Stimulated activated CD4-positive, alpha-beta T cell treated with anti-CD3 and anti-CD28 coated beads, Interleukin-15, amount 100 ng/mL, for 48 hours (primary cell): ENCODE data around the gene SEC61A1.

Experiments used
- DNase-seq, 2 donors: peaks; one replicate each; pipeline ENCODE4 v3.0.0-alpha.2; 2020; ENCODE audit warnings: low read depth in 2 of 2

SEC61A1 gene

GRCh38 chr3:128051837-128052594, at the start of gene SEC61A1:
Gene SEC61A1 (plus strand): TSS chr3:128052437. CDS start chr3:128052553, 116 bp downstream.
- DNase-seq = peak; percentile 89 to 94

DNA sequence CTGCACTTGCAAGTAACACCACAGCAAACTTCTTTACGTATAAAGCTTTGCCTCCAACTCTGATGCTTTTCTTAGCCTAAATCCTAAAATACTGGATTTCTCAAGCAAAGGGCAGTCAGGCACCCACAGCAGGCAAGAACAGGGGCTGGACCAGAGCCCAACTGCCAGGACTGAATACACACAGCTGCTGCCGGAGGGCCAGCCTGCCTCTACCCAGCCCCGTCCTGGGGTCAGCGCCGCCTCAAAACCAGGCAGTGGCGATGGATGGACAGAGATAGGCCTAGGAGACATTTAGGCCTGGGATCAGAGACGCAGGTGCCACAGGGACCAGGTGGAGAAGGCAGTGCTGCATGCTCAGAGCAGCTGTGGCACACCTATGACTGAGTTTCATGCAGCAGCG, 47.6 kb upstream of the SEC61A1 start:
- DNase-seq = no peak

DNA sequence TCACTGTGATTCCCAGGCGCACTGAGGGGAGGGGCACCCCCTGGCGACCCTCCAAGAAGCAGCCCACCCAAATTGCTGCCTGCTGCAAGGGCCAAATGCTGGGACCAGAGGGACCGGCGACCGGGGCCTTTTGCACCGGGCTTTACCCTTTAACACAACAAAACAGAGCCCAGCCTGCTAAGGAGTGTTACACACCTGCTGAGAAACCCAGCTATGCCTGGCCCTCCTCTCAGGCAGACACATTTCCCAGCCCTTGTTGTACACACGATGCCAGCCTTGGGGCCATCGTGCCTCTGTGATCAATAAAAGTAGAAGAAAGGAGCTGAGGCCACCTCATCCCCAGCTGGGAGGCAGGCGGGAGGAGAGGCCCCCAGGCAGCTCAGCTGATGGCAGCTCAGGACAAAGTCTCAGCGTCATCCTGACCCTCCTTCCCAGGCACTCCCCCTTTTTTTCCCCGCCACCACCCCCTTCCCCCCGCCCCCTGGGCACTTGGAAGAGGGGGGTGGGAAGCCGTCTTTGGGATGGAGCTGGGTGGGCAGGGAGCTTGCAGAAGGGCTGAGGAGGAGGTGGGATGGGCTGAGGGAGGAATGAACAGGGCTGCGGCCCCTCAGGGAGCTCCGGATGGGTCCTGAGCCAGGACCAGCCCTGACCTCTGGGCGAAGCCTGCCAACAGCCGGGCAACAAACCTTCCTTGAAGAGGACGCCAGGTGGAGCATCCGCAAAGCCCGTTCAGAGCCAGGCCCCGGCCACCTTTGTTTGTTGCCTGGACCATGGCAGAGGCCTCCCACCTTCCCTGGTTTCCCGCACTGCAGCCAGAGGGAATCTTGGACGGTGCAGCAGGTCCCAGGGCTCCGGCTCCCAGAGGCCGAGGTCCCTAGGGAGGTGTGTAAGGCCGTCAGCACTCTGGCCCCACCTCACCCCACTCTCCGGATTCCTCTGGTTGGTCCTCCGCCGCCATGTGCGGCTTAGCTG, 45.9 kb upstream of the SEC61A1 start:
- DNase-seq = no peak

GRCh38 chr3:128007033-128007424, 45.2 kb upstream of the SEC61A1 start:
- no peak for DNase-seq

- DNase-seq = no peak
Observed at GRCh38 chr3:128009952-128010846, 42.0 kb upstream of the SEC61A1 start.

DNA sequence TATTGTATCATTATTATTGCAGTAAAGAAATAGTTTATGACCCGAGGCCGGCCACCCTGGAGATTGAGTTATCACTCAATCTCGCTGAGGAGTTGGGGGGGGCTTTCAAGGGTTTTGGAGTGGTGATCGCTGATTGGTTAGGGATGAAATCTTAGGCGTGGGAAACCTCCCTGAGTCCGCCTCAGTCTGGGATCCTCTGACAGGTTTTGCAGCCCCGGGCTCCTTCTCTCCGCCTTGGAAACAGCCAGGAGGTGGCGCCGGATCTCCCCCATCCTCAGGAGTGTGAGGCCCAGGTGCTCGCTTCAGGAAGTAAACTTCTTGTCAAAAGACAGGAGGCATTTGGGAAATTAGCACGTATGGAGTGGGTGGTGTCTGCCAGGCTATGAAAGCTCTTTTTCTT, 41.1 kb upstream of the SEC61A1 start:
- no peak for DNase-seq

DNA sequence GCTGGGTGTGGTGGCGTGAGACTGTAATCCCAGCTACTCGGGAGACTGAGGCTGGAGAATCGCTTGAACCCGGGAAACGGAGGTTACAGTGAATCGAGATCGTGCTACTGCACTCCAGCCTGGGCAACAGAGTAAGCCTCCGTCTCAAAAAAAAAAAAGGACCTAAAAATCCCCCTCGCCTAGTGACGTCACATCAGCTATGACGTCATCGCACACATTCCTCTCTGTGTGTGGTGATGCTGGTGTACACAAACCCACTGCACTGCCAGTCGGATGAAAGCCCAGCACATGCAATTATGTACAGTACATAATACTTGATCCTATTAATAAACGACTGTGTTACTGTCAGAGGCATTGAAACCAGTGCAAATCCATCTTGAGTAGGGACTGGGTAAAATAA, 40.2 kb upstream of the SEC61A1 start:
- DNase-seq = no peak

DNA sequence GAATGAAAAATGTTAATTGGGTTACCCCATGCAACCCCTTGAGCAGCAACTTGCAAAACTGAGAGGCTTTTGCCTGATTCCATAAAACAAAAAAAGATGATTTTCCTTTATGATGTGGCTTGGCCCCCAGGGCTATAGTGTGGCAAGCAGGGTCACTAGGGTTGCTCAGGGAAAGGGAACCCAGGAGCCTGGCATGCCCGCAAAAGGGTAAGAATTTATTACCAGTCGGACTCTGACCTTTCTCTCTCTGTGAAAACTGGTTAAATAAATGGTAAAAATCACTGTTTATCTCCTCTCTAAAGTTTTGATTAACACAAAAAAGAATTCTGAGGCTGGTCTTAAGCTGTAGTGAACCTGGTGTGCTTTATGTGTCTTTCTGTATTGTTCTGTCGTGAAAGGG, 37.7 kb upstream of the SEC61A1 start:
- no peak for DNase-seq

DNA sequence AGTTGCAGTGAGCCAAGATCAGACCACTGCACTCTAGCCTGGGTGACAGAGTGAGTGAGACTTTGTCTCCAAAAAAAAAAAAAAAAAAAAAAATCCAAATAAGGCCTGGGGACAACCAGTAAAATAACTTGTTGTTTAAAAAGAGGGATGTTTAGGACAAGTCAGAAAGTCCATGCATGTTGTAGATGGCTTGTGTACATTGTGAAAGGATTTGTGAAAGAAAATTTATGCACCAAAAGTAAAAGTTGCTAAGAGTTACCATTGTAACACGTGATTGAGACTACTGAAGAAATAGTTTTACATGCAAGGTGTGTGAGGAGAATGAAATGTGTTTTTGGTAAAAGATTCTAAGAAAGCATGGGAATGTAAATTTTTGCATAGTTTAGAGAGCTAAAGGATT, 35.7 kb upstream of the SEC61A1 start:
- no peak for DNase-seq

GRCh38 chr3:128021768-128022372, 30.4 kb upstream of the SEC61A1 start:
- DNase-seq = no peak

GRCh38 chr3:128033102-128033501, 19.1 kb upstream of the SEC61A1 start:
- DNase-seq = no peak

DNA sequence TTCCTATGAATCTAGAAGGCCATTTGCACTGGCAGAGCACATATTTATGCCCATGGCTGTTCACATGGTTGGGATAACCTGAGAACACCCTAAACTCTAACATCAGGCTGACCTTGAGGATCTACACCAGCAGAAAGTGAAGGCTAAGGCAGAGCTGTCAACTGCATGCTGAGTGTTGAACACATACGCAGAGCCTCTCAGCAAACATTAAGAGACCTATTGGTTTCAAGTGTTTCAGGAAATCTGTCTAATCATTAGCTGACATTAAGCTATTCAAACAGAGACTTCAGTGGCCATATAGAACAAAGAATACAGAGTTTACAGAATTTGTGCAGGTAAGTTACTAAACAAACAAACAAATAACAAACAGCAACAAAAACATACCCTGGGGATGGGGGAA, 16.1 kb upstream of the SEC61A1 start:
- DNase-seq = no peak

GRCh38 chr3:128040041-128040440, 12.2 kb upstream of the SEC61A1 start:
- DNase-seq = no peak

DNA sequence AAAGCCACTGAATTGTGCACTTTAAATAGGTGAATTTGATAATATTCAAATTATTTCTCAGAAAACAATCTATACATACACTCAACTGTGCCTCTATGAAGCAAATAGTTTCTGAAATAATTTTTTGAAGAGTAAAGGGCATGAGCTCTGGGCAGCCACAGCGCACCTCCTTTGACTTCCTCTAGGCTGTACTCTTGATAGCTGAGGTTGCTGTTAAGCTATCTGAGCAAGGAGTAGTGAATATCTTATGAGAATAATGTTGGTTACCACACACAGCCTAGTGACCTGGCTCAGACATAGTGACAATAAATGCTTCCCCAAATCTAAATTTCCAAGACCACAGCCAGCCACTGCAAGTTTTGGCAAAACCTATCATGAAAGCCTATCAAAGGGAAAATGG, 11.6 kb upstream of the SEC61A1 start:
- DNase-seq = no peak

GRCh38 chr3:128041344-128041743, 10.9 kb upstream of the SEC61A1 start:
- DNase-seq = no peak

- DNase-seq = no peak
Observed at GRCh38 chr3:128050597-128050996, 1.6 kb upstream of the SEC61A1 start.

- no peak for DNase-seq
Observed at GRCh38 chr3:128051459-128051836, 789 bp upstream of the SEC61A1 start.

DNA sequence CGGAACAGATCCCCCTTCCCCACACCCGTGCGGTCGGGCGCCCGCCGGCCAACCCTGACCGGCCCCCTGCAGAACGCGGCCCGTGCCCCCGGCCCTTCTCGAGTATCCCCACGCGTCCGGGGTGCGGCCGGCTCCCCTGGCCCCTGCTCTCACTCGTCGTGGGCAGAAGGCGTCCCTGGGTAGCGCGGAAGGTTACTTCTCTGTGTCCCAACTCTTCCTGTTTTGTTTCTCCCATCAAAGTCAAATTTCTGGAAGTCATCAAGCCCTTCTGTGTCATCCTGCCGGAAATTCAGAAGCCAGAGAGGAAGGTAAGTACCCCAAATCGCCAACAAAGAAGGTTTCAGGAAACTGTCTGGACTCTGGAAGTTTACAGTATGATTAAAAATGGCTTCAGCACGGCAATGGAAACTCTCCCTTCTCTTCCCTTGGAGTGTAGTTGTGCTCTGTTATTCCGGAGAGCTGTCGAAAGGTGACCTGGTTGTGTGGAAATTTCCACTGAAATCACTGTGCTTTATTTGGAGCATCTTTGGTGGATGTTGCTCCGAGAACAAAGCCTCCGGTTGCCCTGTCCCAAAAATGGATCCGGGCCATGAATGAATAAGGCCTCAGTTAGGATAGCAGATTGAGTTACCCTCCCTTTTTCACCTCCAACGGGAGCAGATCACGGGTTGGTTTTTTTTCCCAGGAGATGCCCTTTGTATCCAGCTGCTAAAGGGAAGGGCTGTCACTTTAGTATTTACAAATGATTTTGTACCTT, 536 bp downstream of the SEC61A1 start:
- no peak for DNase-seq

DNA sequence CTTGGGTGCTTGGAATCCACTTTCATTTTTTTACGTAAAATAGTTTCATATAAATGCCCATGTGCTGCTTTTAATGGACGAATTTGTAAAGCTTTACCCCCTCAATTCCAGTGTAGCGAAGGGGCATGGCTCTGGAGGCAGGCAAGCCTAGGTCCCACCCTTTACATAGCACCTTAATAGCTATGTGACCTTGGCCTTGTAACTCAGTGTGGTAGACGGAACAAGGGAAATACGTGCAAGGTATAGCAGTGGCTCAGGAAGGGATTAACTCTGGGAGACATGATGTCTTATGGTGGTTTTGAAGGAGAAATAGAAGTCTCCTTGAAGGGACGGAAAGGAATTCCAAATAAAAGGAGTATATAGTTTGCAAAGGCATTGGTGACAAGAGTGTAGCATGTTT, 1.4 kb downstream of the SEC61A1 start:
- DNase-seq = no peak

DNA sequence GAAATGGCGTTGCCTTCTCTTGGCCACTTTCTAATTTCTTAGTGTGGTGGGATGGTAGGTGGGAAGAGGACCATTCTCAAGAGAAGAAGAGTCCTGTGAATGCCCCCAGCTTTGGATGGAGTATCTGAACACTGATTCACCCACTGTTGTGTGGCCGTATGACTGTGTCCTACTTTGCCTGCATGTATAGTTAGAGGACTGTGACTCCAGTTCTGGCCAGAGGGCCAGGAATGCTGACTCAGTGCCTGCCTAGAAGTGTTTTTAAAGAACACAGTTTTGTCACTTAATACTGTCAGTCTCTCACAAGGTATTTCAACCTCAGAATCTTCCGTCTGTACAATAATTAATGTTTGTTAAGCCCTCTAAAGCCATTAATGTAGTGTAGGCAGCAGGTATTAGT, 2.1 kb downstream of the SEC61A1 start:
- DNase-seq = no peak

- no peak for DNase-seq
Observed at GRCh38 chr3:128056258-128056657, 4.0 kb downstream of the SEC61A1 start.
